Measurements from ENCODE around the gene SH3RF2.
A peak's percentile ranks its signal among the peaks of the same experiment; 100 is the strongest.

SH3RF2 gene

DNA sequence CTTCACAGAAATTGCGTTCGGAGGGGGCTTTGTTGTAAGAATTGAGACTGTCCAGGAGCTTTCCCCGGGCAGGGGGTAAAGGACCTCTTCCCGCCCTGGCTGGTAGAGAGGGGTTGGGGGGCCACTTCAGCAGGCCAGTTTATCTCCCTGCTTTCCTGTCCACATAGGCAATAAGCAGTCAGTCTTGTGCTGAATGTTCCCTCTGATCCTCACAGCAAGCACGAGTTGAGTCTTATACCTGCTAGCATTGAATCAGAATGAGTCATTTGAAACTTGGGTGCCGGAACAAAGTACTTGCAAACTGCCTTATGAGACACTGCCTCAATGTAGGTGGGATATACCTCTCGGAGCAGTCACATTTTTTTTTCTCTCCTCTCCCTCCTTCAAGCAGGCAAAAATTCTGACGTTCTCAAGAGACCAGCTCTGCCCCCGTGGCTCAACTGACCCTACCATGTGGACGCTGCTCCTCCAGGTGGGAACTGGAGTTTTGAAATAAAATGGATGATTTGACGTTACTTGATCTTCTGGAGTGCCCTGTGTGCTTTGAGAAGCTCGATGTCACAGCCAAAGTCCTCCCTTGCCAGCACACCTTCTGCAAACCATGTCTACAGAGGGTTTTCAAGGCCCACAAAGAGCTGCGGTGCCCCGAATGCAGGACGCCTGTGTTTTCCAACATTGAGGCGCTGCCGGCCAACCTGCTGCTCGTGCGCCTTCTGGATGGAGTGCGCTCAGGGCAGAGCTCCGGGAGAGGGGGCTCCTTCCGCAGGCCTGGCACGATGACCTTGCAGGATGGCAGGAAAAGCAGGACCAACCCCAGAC lies 1.3 kb downstream of the SH3RF2 start:
- no peak for TF ChIP-seq POLR2A (IDR thresholded peaks at IDR 0.05; ENCODE audit: low read depth, low read length)
- FAIRE-seq: no peak
- peak; percentile 50 for DNase-seq (ENCODE audit: insufficient read length, low spot score)

- no peak for TF ChIP-seq POLR2A (IDR thresholded peaks at IDR 0.05; ENCODE audit: low read depth, low read length)
- FAIRE-seq: no peak
- no peak for DNase-seq (ENCODE audit: insufficient read length, low spot score)
These were observed 2.6 kb downstream of the SH3RF2 start for GRCh38 chr5:145938776-145939539.

GRCh38 chr5:145939540-145940065 lies 3.2 kb downstream of the SH3RF2 start:
- no peak for TF ChIP-seq POLR2A (IDR thresholded peaks at IDR 0.05; ENCODE audit: low read depth, low read length)
- no peak for FAIRE-seq

GRCh38 chr5:145941096-145941447 lies 4.7 kb downstream of the SH3RF2 start:
- FAIRE-seq (no peak), DNase-seq (ENCODE audit: insufficient read length, low spot score) (no peak)
- TF ChIP-seq POLR2A (IDR thresholded peaks at IDR 0.05; ENCODE audit: low read depth, low read length): no peak

More at GRCh38 chr5:145939540-145940065, 3.2 kb downstream of the SH3RF2 start:
- no peak for DNase-seq (ENCODE audit: insufficient read length, low spot score)

DNA sequence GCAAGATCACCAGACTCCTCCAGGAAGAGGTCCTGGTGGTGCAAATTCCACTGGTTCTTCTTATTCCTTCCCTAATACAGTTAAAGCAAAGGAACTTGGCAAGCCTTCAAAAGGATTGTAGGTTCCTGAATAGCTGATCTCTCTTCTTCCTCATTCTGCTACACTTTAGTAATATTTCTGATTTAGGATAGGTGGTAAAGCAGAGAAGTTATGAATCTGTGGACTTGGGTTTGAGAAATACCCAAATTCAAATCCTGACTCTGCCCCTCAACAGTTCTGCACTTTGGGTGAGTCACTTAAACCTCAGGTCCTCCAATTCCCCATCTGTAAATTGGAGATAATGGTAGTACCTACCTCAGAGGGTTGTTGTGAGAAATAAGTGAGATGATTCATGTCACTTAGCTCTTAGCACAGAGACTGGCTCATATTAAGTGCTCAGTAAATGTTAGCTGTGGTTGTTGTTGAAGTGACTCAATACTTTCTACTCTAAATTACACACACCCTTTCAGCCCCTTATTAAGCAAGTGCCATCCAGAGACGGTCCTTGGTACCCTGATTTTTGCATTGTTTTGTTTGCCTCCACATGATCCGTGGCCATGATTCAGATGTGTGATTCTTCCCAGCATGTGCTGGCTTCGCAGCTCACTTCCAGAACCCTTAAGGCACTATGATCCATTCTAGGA lies 5.2 kb downstream of the SH3RF2 start:
- peak; percentile 50 for FAIRE-seq
- TF ChIP-seq POLR2A (IDR thresholded peaks at IDR 0.05; ENCODE audit: low read depth, low read length): no peak
- DNase-seq (ENCODE audit: insufficient read length, low spot score): no peak

DNA sequence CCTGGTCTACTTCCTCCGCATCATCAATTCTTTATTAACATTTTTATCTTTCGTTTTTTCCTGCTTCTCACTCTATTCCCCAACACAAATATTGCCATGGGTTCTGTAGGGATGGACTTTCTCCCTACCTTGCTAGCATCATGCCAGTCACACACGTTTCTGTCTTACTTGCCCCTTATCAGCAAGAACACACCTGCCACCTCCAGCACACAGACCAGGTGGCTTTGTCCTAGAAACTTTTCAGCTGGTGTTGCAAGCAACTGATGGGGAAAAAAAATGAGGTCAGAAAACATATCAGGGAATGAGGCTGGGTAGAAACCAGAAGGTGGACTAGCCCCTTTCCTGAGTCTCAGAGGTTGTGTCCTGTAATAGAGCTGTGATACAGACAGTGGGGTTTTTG lies 5.8 kb downstream of the SH3RF2 start:
- DNase-seq (ENCODE audit: insufficient read length, low spot score): no peak
- no peak for TF ChIP-seq POLR2A (IDR thresholded peaks at IDR 0.05; ENCODE audit: low read depth, low read length)
- no peak for FAIRE-seq

- TF ChIP-seq POLR2A (IDR thresholded peaks at IDR 0.05; ENCODE audit: low read depth, low read length): no peak
- no peak for DNase-seq (ENCODE audit: insufficient read length, low spot score)
- FAIRE-seq: no peak
These were observed 6.4 kb downstream of the SH3RF2 start for GRCh38 chr5:145942749-145943148.

- no peak for DNase-seq (ENCODE audit: insufficient read length, low spot score)
- FAIRE-seq: no peak
- no peak for TF ChIP-seq POLR2A (IDR thresholded peaks at IDR 0.05; ENCODE audit: low read depth, low read length)
These were observed 7.3 kb downstream of the SH3RF2 start for GRCh38 chr5:145943674-145944121.

DNA sequence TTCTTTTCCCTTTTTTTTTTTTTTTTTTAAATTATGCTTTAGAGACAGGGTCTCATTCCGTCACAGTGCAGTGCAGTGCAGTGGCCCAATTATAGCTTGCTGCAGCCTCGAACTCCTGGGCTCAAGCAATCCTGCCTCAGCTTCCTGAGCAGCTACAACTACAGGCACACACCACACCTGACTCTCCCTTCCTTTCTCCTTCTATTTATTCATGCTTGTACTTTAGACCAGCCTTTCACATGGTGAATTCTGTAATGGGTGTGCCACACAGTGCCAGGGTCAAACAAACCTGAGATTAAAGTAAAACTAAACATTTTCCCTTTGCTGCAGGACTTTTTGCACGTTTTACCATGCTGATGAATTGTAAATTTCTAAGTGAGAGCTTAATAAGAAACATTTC lies 8.0 kb downstream of the SH3RF2 start:
- DNase-seq (ENCODE audit: insufficient read length, low spot score) (no peak), FAIRE-seq (no peak)
- no peak for TF ChIP-seq POLR2A (IDR thresholded peaks at IDR 0.05; ENCODE audit: low read depth, low read length)

- no peak for FAIRE-seq
- TF ChIP-seq POLR2A (IDR thresholded peaks at IDR 0.05; ENCODE audit: low read depth, low read length): no peak
- DNase-seq (ENCODE audit: insufficient read length, low spot score): no peak
These were observed 9.3 kb downstream of the SH3RF2 start for GRCh38 chr5:145945620-145946111.

- peak; percentile 42 for DNase-seq (ENCODE audit: insufficient read length, low spot score)
- peak; percentile 77 for FAIRE-seq
- no peak for TF ChIP-seq POLR2A (IDR thresholded peaks at IDR 0.05; ENCODE audit: low read depth, low read length)
These were observed 9.9 kb downstream of the SH3RF2 start for GRCh38 chr5:145946112-145946861.

- TF ChIP-seq POLR2A (IDR thresholded peaks at IDR 0.05; ENCODE audit: low read depth, low read length): no peak
- DNase-seq (ENCODE audit: insufficient read length, low spot score): no peak
- no peak for FAIRE-seq
These were observed 11.2 kb downstream of the SH3RF2 start for GRCh38 chr5:145947581-145947980.

DNA sequence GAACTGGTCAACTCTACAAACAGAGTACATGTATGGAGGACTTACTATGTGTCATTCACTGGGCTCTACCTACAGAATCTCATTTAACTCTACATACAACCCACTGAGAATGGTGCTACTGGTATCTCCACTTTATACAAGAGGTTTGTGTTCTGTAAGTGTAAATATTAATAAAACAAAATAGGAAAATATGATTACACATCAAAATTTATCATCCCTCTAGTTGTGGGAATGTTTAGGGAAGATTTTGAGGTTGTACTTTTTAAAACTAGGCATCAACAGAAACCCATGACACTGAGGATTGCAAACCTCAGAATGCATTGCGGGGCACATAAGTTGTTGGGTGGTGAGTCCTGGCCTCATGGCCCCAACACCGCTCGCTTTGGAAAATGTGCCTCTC lies 11.7 kb downstream of the SH3RF2 start:
- no peak for TF ChIP-seq POLR2A (IDR thresholded peaks at IDR 0.05; ENCODE audit: low read depth, low read length)
- FAIRE-seq (no peak), DNase-seq (ENCODE audit: insufficient read length, low spot score) (no peak)

All from H54 (cell line).